Astrocyte (in vitro differentiated cells and primary cell): ENCODE results near the gene ITPR2. TPM values are rescaled to one million over a fixed set of nuclear protein-coding genes. Genes with fewer than 3 reads are reported as not detected.
A peak's percentile ranks its signal among the peaks of the same experiment; 100 is the strongest.

ENCODE experiments used
- DNase-seq: peaks from one replicate; pipeline ENCODE4 v3.0.0-alpha.2; 2010; ENCODE audit warnings: low read depth
- FAIRE-seq: peaks from 2 replicates; lab custom pipeline; 2011; peaks lifted over from hg19 to GRCh38; lab: Jason Lieb, UNC
- H2AFZ ChIP-seq: 2 replicates; pipeline ENCODE4 v1.6.0; 2012; ENCODE audit warnings: low read depth, low read length, inconsistent platforms
- H3K27ac ChIP-seq: 2 replicates; pipeline ENCODE4 v1.5.1; 2011; ENCODE audit warnings: low read depth, low read length, inconsistent platforms
- H3K27me3 ChIP-seq: 2 replicates; pipeline ENCODE4 v1.6.0; 2011; ENCODE audit warnings: low read length, inconsistent platforms; ENCODE audit not compliant: insufficient read depth
- H3K36me3 ChIP-seq: 2 replicates; pipeline ENCODE4 v1.5.1; 2011; ENCODE audit warnings: low read length, inconsistent platforms; ENCODE audit not compliant: insufficient read depth
- H3K4me1 ChIP-seq: 2 replicates; pipeline ENCODE4 v1.5.1; 2011; ENCODE audit warnings: low read length, inconsistent platforms; ENCODE audit not compliant: insufficient read depth
- H3K4me2 ChIP-seq: 2 replicates; pipeline ENCODE4 v1.6.0; 2012; ENCODE audit warnings: low read length, inconsistent platforms
- H3K4me3 ChIP-seq: 2 replicates; pipeline ENCODE4 v1.5.1; 2011; ENCODE audit warnings: low read depth, mild to moderate bottlenecking, low read length, inconsistent platforms; ENCODE audit not compliant: insufficient read depth
- H3K79me2 ChIP-seq: 2 replicates; pipeline ENCODE4 v1.6.0; 2012; ENCODE audit warnings: mild to moderate bottlenecking, low read length, inconsistent platforms; ENCODE audit not compliant: insufficient read depth
- H3K9ac ChIP-seq: 2 replicates; pipeline ENCODE4 v1.6.0; 2012; ENCODE audit warnings: mild to moderate bottlenecking, low read length, inconsistent platforms
- H3K9me3 ChIP-seq: 2 replicates; pipeline ENCODE4 v1.5.1; 2012; ENCODE audit warnings: low read depth, mild to moderate bottlenecking, low read length, inconsistent platforms; ENCODE audit not compliant: insufficient read depth
- H4K20me1 ChIP-seq: 2 replicates; pipeline ENCODE4 v1.6.0; 2012; ENCODE audit warnings: low read length, inconsistent platforms; ENCODE audit not compliant: insufficient read depth
- H3K27ac Mint-ChIP-seq: one replicate; pipeline ENCODE4 v1.8.0; 2021; ENCODE audit warnings: mild to moderate bottlenecking, mixed read lengths; ENCODE audit not compliant: unreplicated experiment
- H3K27me3 Mint-ChIP-seq: one replicate; pipeline ENCODE4 v1.8.0; 2021; ENCODE audit warnings: low read depth, mixed read lengths; ENCODE audit not compliant: unreplicated experiment
- H3K36me3 Mint-ChIP-seq: one replicate; pipeline ENCODE4 v1.8.0; 2021; ENCODE audit warnings: low read depth, mixed read lengths; ENCODE audit not compliant: unreplicated experiment
- H3K4me1 Mint-ChIP-seq: one replicate; pipeline ENCODE4 v1.8.0; 2021; ENCODE audit warnings: low read depth, mixed read lengths; ENCODE audit not compliant: unreplicated experiment
- H3K4me3 Mint-ChIP-seq: one replicate; pipeline ENCODE4 v1.8.0; 2021; ENCODE audit warnings: mild to moderate bottlenecking, moderate library complexity, mixed read lengths; ENCODE audit not compliant: unreplicated experiment
- H3K9me3 Mint-ChIP-seq: one replicate; pipeline ENCODE4 v1.8.0; 2021; ENCODE audit warnings: mild to moderate bottlenecking, mixed read lengths; ENCODE audit not compliant: unreplicated experiment
- EZH2 ChIP-seq: IDR thresholded peaks from 2 replicates; pipeline ENCODE4 v1.6.1; 2012; ENCODE audit warnings: mild to moderate bottlenecking, low read length, inconsistent platforms; ENCODE audit not compliant: insufficient read depth
- total RNA-seq: library from RNA; stranded (reverse); gene quantifications from 2 replicates; pipeline ENCODE4 v1.2.1, GENCODE V29; 2021
- TF ChIP-seq, protein P1 (sequence below): IDR thresholded peaks from 2 replicates; pipeline ENCODE4 v1.5.1; 2011; ENCODE audit warnings: low read depth, mild to moderate bottlenecking, inconsistent platforms, low read length, moderate library complexity; ENCODE audit not compliant: insufficient read depth

Gene ITPR2
- total RNA-seq, 1 donor from 2014 or later = 24.4 TPM

DNA sequence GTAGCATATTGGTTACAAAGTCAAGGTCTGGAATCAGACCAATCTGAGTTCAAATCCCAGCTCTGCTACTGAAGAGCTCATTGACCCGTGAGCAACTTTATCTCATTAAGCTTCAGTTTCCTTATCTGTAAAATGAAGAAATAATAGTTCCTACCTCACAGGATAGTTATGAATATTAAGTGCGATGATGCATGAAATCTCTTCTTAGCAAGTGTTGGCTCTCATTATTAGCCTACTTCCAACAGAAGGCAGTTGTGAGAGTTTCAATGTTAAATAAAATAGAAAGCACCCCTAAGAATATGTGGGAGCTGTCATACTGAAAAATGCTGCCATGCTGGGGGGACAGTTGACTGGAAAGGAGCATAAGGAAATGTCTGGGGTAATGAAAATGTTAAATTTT is 39.0 kb upstream of the ITPR2 start:
- Histone ChIP-seq H3K36me3 (no peaks in the 10 kb centered on the region), H3K9me3 (no peaks in the 10 kb centered on the region), H2AFZ (no peak overlapping the region), H4K20me1 (no peaks in the 10 kb centered on the region), H3K4me2 (no peak overlapping the region), H3K27ac (no peak overlapping the region), H3K9ac (no peak overlapping the region), H3K4me1 (no peaks in the 10 kb centered on the region), H3K27me3 (peaks cover 2% of the 10 kb centered on the region), H3K4me3 (no peak overlapping the region), H3K79me2 (no peaks in the 10 kb centered on the region)
- Mint-ChIP-seq H3K9me3 (no peaks in the 10 kb centered on the region), H3K36me3 (no peaks in the 10 kb centered on the region), H3K4me1 (peaks cover 3% of the 10 kb centered on the region), H3K27me3 (peaks cover 5% of the 10 kb centered on the region), H3K27ac (no peak overlapping the region), H3K4me3 (no peak overlapping the region)
- no peak for TF ChIP-seq EZH2
- TF ChIP-seq, protein P1, sequence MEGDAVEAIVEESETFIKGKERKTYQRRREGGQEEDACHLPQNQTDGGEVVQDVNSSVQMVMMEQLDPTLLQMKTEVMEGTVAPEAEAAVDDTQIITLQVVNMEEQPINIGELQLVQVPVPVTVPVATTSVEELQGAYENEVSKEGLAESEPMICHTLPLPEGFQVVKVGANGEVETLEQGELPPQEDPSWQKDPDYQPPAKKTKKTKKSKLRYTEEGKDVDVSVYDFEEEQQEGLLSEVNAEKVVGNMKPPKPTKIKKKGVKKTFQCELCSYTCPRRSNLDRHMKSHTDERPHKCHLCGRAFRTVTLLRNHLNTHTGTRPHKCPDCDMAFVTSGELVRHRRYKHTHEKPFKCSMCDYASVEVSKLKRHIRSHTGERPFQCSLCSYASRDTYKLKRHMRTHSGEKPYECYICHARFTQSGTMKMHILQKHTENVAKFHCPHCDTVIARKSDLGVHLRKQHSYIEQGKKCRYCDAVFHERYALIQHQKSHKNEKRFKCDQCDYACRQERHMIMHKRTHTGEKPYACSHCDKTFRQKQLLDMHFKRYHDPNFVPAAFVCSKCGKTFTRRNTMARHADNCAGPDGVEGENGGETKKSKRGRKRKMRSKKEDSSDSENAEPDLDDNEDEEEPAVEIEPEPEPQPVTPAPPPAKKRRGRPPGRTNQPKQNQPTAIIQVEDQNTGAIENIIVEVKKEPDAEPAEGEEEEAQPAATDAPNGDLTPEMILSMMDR = no peak
- no peak for DNase-seq
- FAIRE-seq = no peak

DNA sequence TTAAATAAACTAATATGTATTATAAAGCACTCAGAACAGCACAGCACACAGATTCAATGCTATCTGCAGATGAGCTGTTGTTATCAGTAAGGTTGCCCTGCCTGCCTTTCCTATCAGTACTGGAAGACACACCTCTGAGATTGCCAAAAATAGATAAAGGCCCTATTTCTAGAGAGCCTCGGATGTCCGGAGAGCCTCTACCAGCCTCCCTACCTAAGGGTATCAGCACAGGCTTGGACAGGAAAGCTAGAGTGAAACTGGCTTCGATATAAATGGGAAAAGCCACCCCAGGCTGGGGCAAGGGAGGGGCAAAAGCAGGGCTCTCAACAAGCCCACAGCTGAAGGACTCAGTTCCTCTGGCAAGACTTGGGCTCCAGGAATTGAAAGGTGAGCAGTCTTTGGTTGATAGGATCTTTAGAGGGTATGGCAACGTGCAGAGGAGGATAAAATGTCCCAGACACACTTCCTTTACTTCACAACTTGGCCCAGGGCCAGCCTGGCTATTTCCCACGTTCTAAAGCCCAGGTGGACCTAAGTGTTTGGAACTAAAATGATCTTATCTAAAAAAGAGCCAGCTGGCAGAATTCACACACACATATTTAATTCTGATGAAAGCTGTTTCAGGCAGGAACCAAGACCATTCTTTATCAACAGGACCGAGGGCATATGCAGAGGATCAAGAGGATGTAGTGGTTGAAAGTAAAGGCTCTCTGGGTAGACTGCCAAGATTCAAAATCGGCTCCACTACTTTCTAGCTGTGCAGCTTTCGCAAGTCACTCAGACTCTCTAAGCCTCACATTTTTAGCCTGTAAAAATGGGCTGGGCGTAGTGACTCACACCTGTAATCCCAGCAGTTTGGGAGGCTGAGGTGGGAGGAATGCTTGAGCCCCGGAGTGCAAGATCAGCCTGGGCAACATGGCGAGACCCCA is 37.8 kb upstream of the ITPR2 start:
- Histone ChIP-seq H3K4me3 (no peak overlapping the region), H3K9me3 (no peaks in the 10 kb centered on the region), H4K20me1 (no peaks in the 10 kb centered on the region), H3K9ac (no peak overlapping the region), H3K4me1 (no peaks in the 10 kb centered on the region), H2AFZ (no peak overlapping the region), H3K4me2 (no peak overlapping the region), H3K27ac (no peak overlapping the region), H3K36me3 (no peaks in the 10 kb centered on the region), H3K27me3 (peaks cover 2% of the 10 kb centered on the region), H3K79me2 (no peaks in the 10 kb centered on the region)
- Mint-ChIP-seq H3K36me3 (no peaks in the 10 kb centered on the region), H3K4me1 (peaks cover 3% of the 10 kb centered on the region), H3K9me3 (no peaks in the 10 kb centered on the region), H3K27ac (no peak overlapping the region), H3K27me3 (peaks cover 5% of the 10 kb centered on the region), H3K4me3 (no peak overlapping the region)
- FAIRE-seq (no peak), DNase-seq (peak; percentile 51)
- TF ChIP-seq, protein P1 = no peak
- TF ChIP-seq EZH2 = no peak

DNA sequence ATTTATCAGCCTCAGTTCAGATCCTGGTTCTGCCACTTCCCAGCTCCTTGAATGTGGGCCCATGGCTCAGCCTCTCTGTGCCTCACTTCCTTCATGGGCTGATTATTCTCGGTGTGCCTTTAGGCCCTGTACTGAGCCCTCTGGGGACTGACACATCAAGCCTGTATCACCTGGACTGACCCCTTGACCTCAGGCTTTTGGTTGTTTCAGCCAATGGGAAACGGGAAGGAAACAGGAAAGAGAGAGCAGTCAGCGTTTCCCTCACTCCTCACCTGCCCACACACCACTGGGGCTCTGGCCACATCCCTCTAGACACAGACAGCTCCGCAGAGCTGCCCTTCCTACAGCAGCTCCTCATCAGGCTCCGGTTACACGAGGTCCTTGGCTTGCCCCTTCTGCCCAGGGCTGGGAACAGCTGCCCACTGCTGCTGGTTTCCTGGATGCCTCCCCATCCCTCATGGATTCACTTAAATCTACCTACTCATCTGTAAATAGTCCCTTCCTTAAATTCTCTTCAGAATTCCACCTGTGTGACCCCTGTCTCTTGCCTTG is 37.0 kb upstream of the ITPR2 start:
- no peak for FAIRE-seq
- Histone ChIP-seq H4K20me1 (no peaks in the 10 kb centered on the region), H3K9ac (no peak overlapping the region), H3K9me3 (no peaks in the 10 kb centered on the region), H3K4me3 (no peak overlapping the region), H3K27me3 (peaks cover 2% of the 10 kb centered on the region), H3K36me3 (no peaks in the 10 kb centered on the region), H3K4me1 (no peaks in the 10 kb centered on the region), H2AFZ (no peak overlapping the region), H3K4me2 (no peak overlapping the region), H3K79me2 (no peaks in the 10 kb centered on the region), H3K27ac (no peak overlapping the region)
- no peak overlapping the region for H3K27ac Mint-ChIP-seq
- H3K36me3 Mint-ChIP-seq = no peaks in the 10 kb centered on the region
- no peak for TF ChIP-seq EZH2
- TF ChIP-seq, protein P1 = no peak
- no peak overlapping the region for H3K4me3 Mint-ChIP-seq
- no peak for DNase-seq
- no peaks in the 10 kb centered on the region for H3K9me3 Mint-ChIP-seq
- H3K4me1 Mint-ChIP-seq = peaks cover 3% of the 10 kb centered on the region
- peaks cover 5% of the 10 kb centered on the region for H3K27me3 Mint-ChIP-seq
